Measurements from ENCODE around the gene GRK4.

DNA sequence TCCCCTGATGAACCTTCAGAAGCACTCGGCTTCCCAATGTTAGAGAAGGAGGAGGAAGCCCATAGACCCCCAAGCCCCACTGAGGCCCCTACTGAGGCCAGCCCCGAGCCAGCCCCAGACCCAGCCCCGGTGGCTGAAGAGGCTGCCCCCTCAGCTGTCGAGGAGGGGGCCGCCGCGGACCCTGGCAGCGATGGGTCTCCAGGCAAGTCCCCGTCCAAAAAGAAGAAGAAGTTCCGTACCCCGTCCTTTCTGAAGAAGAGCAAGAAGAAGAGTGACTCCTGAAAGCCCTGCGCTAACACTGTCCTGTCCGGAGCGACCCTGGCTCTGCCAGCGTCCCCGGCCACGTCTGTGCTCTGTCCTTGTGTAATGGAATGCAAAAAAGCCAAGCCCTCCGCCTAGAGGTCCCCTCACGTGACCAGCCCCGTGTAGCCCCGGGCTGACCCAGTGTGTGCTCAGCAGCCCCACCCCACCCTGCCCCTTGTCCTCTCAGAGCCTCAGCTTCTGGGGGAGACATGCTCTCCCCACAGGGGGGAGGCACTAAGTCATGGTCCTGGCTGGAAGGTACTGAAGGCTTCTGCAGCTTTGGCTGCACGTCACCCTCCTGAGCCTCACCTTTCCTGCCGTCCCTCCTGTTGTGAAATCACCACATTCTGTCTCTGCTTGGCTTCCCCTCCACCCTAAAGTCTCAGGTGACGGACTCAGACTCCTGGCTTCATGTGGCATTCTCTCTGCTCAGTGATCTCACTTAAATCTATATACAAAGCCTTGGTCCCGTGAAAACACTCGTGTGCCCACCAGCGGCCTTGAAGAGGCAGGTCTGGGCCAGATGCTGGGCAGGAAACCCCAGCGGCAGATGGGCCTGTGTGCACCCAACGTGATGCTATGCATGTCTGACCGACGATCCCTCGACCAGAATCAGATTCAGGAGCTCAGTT, 34.9 kb upstream of the GRK4 start:
- no peak for TF ChIP-seq POLR2AphosphoS5 (IDR thresholded peaks at IDR 0.05; ENCODE audit: low read depth, low read length)
- TF ChIP-seq, protein P1, sequence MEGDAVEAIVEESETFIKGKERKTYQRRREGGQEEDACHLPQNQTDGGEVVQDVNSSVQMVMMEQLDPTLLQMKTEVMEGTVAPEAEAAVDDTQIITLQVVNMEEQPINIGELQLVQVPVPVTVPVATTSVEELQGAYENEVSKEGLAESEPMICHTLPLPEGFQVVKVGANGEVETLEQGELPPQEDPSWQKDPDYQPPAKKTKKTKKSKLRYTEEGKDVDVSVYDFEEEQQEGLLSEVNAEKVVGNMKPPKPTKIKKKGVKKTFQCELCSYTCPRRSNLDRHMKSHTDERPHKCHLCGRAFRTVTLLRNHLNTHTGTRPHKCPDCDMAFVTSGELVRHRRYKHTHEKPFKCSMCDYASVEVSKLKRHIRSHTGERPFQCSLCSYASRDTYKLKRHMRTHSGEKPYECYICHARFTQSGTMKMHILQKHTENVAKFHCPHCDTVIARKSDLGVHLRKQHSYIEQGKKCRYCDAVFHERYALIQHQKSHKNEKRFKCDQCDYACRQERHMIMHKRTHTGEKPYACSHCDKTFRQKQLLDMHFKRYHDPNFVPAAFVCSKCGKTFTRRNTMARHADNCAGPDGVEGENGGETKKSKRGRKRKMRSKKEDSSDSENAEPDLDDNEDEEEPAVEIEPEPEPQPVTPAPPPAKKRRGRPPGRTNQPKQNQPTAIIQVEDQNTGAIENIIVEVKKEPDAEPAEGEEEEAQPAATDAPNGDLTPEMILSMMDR (IDR thresholded peaks at IDR 0.05): no peak
